Measurements from ENCODE around the gene MYMK.

- peak; percentile 9 for TF ChIP-seq CTCF (IDR thresholded peaks at IDR 0.05; ENCODE audit: low read depth, low read length, poor library complexity, severe bottlenecking)
- no peak for TF ChIP-seq EZH2phosphoT487 (IDR thresholded peaks at IDR 0.05; ENCODE audit: borderline replicate concordance, low read length)
Measured at GRCh38 chr9:133477992-133478850, 46.5 kb downstream of the MYMK start.

Measured in DOHH2 (cell line).